ENCODE measurements around the gene RNF175. TPM values are rescaled to one million over a fixed set of nuclear protein-coding genes. Genes with fewer than 3 reads are reported as not detected.

RNF175 gene
- total RNA-seq, 1 donor from 2014 or later = not detected

GRCh38 chr4:153757407-153757806 is 2.4 kb downstream of the RNF175 start:
- DNase-seq (ENCODE audit: low spot score in 2 of 2) = no peak
- H3K27me3 ChIP-seq = no peaks in the 10 kb centered on the region
- no peak overlapping the region for H3K4me3 ChIP-seq
- H3K27ac ChIP-seq = no peak overlapping the region
- no peaks in the 10 kb centered on the region for H3K4me1 ChIP-seq
- peaks cover 0 to 3% of the 10 kb centered on the region in 2 donors for H3K9me3 ChIP-seq
- no peaks in the 10 kb centered on the region for H3K36me3 ChIP-seq
- no peak for TF ChIP-seq CTCF (IDR thresholded peaks at IDR 0.05)
- intact Hi-C loops (cut with DNase I) = loop anchor here (10.0 kb wide), 1 partner anchor 613 kb away; no protein-coding TSS in a partner anchor

GRCh38 chr4:153755186-153755585 is 4.6 kb downstream of the RNF175 start:
- no peak for TF ChIP-seq CTCF (IDR thresholded peaks at IDR 0.05)
- no peaks in the 10 kb centered on the region for H3K4me1 ChIP-seq
- no peak for DNase-seq (ENCODE audit: low spot score in 2 of 2)
- peaks cover 0 to 3% of the 10 kb centered on the region in 2 donors for H3K9me3 ChIP-seq
- no peak overlapping the region for H3K4me3 ChIP-seq
- no peak overlapping the region for H3K27ac ChIP-seq
- no peaks in the 10 kb centered on the region for H3K36me3 ChIP-seq
- intact Hi-C loops (cut with DNase I) = loop anchor here (10.0 kb wide), 1 partner anchor 610 kb away; no protein-coding TSS in a partner anchor
- no peaks in the 10 kb centered on the region for H3K27me3 ChIP-seq

- intact Hi-C loops (cut with DNase I) = loop anchor here (1.0 to 10.0 kb wide), 3 partner anchors 116 to 606 kb away; partner anchors contain the start of gene MND1
- H3K36me3 ChIP-seq = no peaks in the 10 kb centered on the region
- peaks cover 0 to 3% of the 10 kb centered on the region in 2 donors for H3K9me3 ChIP-seq
- TF ChIP-seq CTCF (IDR thresholded peaks at IDR 0.05) = peak; percentile 65 to 81 (median 79)
- H3K27me3 ChIP-seq = no peaks in the 10 kb centered on the region
- no peak overlapping the region for H3K4me3 ChIP-seq
- H3K4me1 ChIP-seq = peaks cover 0 to 4% of the 10 kb centered on the region in 2 donors
- no peak overlapping the region for H3K27ac ChIP-seq
- peak in 1 of 2 donors; percentile 78 for DNase-seq (ENCODE audit: low spot score in 2 of 2)
Observed at GRCh38 chr4:153750197-153750817, 9.5 kb downstream of the RNF175 start.

GRCh38 chr4:153748378-153748777 is 11.4 kb downstream of the RNF175 start:
- intact Hi-C loops (cut with DNase I) = loop anchor here (5.0 kb wide), 1 partner anchor 61 kb away; no protein-coding TSS in a partner anchor
- no peak for TF ChIP-seq CTCF (IDR thresholded peaks at IDR 0.05)
- H3K36me3 ChIP-seq = no peaks in the 10 kb centered on the region
- H3K27me3 ChIP-seq = no peaks in the 10 kb centered on the region
- no peaks in the 10 kb centered on the region for H3K9me3 ChIP-seq
- peak overlapping the region; percentile 19 to 23 for H3K27ac ChIP-seq
- DNase-seq (ENCODE audit: low spot score in 2 of 2) = peak; percentile 54 to 79
- H3K4me1 ChIP-seq = peaks cover 0 to 4% of the 10 kb centered on the region in 2 donors
- H3K4me3 ChIP-seq = no peak overlapping the region

- no peak for DNase-seq (ENCODE audit: low spot score in 2 of 2)
- Histone ChIP-seq H3K36me3 (no peaks in the 10 kb centered on the region), H3K27ac (no peak overlapping the region), H3K4me1 (peaks cover 0 to 4% of the 10 kb centered on the region in 2 donors), H3K9me3 (no peaks in the 10 kb centered on the region), H3K27me3 (no peaks in the 10 kb centered on the region), H3K4me3 (no peak overlapping the region)
- intact Hi-C loops (cut with DNase I) = loop anchor here (5.0 kb wide), 1 partner anchor 60 kb away; no protein-coding TSS in a partner anchor
- no peak for TF ChIP-seq CTCF (IDR thresholded peaks at IDR 0.05)
Observed at GRCh38 chr4:153747406-153747955, 12.3 kb downstream of the RNF175 start.

Data from ascending aorta (tissue), 2 donors.